GM21737 (cell line): ENCODE measurements around the gene NET1.

Experiments used
- ATAC-seq: cut with Tn5 transposase; IDR thresholded peaks from one replicate; pipeline ENCODE4 v1.9.1; 2021; ENCODE audit warnings: mild to moderate bottlenecking, moderate library complexity; ENCODE audit not compliant: unreplicated experiment

The NET1 gene

DNA sequence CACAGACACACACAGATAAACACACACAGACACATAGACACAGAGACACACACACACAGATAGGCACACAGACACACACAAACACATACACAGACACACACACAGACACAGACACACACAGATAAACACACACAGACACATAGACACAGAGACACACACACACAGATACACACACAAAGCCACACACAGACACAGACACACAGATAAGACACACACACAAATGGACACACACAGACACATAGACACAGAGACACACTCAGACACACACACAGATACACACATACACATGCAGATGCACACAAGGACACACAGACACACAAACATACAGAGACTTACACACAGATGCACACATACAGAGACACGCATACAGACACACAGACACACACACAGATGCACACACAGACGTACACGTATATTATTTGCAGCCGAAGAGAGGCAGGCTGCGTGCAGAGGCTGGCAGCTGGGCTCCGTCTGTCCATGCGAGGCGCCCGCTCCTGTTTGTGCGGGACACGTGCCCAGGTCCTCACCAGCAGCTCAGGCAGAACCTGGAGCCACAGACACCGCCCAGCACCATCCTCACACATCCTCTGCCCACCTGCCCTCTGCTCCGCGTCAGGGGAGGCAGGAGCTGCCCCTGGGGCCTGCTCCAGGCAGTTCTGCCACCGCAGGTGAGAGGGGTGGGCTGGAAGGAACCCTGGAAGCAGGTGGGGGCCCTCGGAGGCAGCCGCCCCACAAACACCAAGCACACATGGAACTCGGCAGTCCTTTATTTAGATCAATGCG lies 85.8 kb downstream of the NET1 start:
- ATAC-seq = no peak

GRCh38 chr10:5498791-5499492 lies 86.6 kb downstream of the NET1 start:
- no peak for ATAC-seq

DNA sequence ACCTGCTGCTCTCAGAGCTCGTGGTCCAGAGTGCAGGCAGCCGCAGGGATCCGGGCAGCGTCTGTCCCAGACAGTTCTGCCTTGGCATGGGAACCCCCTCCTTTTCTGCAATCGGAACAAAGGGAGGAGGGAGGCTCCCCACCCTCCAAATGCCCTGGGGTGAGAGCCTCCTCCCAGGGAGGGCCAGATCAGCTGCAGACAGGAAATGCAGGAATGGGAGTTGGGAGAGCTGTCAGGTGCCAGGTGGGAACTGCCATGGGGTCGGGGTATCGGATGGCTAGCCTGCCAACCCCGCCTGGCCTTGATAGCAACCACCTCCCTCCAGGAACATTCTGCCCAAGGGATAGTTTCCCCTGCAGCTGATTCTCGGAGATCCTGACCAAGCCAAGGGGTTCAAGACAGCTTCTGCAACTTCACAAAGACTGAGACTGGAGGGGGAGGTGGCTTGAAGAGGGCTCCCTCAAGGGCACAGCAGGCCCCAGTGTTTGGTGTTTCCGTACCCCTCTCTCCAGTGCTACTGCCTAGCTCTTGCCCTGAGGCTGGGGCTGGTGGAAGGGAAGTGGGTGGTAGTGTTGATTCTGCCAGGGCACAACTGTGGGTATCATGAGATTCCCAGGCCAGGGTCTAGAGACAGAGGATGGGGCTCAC lies 87.3 kb downstream of the NET1 start, which contains the start of gene CALML5:
TSS of gene CALML5 (minus strand) at position 78 of the 648 bp plus-strand sequence. CDS start 132 bp downstream, outside the sequence.
- no peak for ATAC-seq

DNA sequence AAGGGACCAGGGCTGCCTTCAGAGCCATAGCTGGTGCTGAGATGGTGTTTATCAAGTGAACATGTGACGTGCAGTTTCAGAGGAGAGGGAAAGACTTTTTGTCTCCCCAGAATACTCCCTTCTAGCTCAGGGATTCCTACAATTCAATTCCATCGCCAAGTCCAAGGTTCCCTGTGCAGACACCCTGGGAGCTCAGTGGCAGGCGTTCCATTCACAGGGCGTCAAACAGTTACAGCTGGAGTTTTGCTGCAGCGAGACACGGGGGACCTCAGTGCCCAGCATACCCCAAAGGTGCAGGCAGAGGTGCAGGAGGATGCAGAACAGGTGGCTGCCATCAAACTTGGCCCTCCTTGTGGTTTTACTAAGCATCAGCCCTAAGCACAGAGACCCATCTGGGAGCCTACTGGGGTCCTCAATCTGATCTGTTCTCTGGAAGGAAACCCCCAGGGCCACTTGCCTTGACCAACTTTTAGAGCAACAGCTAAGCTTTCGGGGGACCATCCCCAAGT lies 87.9 kb downstream of the NET1 start:
- no peak for ATAC-seq

GRCh38 chr10:5500910-5501309 lies 88.6 kb downstream of the NET1 start:
- no peak for ATAC-seq

GRCh38 chr10:5502061-5502521 lies 89.7 kb downstream of the NET1 start:
- no peak for ATAC-seq

DNA sequence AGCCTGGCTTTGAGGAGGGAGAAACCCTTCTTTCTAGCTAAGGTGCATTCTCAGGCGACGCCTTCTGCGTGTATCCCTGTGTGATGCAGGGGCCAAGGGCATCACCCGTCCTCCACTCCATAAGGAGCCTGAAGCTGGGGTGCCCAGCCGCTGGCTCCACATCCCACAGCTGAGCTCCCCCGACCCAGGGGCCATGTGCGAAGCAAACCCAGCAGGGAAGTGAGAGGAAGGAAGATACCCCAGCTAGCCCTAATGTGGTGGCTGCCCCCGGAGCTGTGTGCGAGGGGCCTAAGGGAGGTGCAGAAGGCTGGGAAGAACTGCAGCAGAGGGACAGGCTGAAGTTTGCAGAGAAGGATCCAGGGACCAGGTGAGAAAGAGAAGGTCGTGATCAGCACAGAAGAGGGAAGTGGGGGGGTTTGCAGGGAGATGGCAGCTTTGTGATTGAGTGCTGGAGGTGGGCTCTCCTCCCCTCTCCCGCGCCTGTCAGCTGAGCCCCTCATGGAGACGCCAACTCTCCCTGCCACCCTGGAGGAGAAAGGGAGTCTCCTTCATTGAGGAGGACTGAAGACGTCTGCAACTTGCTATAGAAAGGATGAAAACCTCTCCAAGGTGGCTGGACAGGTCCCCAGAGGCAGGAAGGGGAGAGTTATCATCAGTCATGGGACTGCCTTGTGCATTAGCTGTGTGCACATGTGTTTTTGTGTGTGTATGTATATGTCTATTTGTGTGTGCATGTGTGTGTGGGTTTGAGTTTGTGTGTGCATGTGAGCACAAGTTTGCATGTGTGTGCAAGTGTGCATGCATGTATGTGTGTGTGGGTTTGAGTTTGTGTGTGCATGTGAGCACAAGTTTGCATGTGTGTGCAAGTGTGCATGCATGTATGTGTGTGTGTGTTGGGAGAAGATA lies 90.5 kb downstream of the NET1 start:
- ATAC-seq = no peak

DNA sequence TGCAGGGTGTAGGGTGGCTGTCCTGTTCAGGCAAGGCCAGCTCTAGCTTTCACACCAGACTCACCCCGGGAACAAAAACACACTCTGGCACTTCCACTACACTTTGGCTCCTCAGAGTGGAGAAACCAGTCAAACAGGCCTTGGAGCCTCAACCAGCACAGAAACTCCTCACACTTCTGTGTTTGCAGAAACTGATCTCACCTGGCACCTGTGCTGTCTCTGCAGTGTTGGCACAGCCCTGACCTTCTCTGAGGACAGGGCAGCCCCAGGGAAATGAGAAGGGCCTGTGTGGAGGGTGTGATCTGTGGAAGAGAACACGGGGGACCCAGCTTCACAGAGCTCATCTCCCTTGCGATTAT lies 91.1 kb downstream of the NET1 start:
- ATAC-seq = no peak

GRCh38 chr10:5504146-5505072 lies 92.1 kb downstream of the NET1 start:
- no peak for ATAC-seq

DNA sequence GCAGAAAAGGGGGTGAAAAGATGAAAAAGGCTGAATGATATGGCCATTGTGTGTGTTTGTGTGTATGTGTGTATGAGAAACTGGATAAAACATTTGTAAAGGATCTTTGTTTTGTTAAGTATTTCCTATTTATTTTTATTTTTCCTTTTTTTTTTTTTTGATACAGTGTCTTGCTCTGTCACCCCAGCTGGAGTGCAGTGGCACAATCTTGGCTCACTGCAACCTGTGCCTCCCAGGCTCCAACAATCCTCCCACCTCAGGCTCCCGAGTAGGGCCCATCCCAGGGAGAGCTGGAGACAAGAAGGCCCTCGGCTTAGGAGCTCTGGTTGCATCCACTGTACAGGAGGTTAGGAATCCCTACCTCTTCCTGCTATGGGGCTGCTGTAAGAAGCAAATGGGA lies 93.9 kb downstream of the NET1 start:
- ATAC-seq = no peak

DNA sequence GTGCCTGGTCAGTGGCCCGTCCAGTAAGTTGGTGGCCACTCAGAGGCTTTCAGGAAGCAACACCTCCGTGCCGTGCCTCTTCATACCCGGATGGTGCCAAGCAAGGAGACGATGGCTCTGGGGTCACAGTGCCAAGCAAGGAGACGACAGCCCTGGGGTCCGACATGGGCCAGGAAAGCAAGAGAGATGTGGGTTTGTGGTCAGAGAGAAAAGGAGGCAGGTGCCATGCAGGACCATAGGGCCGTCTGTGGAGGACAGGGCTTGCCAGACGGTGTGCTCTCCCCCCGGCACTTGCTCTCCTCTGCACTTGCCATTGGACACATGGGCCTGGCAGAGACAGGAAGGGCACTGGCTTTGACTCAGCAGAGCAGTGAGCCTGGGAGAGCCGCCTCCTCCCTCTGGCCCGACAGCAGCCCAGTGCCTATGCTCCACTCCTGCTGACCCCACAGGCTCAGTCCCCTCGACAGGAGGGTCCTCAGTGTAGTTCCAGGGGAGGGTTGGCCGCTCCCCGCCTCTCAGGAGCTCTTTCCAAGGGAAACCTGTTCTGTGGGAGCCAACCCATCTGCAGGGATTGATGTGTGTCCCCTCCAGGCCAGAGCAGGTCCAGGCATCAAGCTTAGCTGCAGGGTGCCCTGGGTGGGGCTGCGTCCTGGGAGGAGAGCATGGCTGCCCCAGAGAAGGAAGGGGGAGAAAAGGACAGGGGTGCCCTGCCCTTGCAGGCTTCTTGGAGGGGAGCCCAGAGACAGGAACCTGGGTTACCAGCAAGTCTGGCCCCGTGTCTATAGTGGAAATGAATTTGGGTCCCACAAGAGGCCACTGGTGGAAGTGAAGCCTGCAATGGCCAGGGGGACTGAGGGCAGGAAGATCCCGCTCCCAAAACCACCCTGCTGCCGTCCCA lies 94.6 kb downstream of the NET1 start:
- ATAC-seq = no peak

- no peak for ATAC-seq
Observed at GRCh38 chr10:5507649-5508131, 95.3 kb downstream of the NET1 start.

GRCh38 chr10:5508161-5508604 lies 95.8 kb downstream of the NET1 start:
- no peak for ATAC-seq
